Measurements from ENCODE around the gene ADD3.

ADD3 gene

DNA sequence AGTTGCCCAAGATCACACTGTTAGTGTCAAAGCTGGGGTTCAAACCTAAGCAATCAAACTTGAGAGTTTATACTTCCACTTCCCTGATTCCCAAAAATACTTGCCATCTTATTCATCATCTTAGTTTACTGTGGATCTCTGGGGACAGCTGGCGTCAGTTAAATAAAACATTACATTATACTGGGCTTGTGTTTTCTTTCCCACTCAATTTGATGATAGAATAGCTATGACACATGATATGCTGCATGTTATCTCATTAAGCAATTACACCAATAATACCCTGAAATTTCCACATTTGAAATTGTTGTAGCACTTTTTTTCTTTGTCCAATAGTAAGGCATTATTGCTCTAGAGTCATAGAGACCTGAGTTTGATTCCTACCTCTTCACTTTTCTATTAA is 136.7 kb downstream of the ADD3 start:
- no peak overlapping the region for H3K4me3 ChIP-seq (ENCODE audit: low read depth, low read length)
- TF ChIP-seq POLR2A (IDR thresholded peaks at IDR 0.05; ENCODE audit: extremely low read depth, insufficient read length) = no peak
- TF ChIP-seq MYC (IDR thresholded peaks at IDR 0.05; ENCODE audit: low read depth, low read length) = no peak
- TF ChIP-seq, protein P1, sequence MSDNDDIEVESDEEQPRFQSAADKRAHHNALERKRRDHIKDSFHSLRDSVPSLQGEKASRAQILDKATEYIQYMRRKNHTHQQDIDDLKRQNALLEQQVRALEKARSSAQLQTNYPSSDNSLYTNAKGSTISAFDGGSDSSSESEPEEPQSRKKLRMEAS (IDR thresholded peaks at IDR 0.05; ENCODE audit: low read depth, low read length) = no peak
- TF ChIP-seq, protein P2, sequence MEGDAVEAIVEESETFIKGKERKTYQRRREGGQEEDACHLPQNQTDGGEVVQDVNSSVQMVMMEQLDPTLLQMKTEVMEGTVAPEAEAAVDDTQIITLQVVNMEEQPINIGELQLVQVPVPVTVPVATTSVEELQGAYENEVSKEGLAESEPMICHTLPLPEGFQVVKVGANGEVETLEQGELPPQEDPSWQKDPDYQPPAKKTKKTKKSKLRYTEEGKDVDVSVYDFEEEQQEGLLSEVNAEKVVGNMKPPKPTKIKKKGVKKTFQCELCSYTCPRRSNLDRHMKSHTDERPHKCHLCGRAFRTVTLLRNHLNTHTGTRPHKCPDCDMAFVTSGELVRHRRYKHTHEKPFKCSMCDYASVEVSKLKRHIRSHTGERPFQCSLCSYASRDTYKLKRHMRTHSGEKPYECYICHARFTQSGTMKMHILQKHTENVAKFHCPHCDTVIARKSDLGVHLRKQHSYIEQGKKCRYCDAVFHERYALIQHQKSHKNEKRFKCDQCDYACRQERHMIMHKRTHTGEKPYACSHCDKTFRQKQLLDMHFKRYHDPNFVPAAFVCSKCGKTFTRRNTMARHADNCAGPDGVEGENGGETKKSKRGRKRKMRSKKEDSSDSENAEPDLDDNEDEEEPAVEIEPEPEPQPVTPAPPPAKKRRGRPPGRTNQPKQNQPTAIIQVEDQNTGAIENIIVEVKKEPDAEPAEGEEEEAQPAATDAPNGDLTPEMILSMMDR (IDR thresholded peaks at IDR 0.05; ENCODE audit: low read depth, low read length) = no peak
- DNase-seq (ENCODE audit: low read depth) = no peak

DNA sequence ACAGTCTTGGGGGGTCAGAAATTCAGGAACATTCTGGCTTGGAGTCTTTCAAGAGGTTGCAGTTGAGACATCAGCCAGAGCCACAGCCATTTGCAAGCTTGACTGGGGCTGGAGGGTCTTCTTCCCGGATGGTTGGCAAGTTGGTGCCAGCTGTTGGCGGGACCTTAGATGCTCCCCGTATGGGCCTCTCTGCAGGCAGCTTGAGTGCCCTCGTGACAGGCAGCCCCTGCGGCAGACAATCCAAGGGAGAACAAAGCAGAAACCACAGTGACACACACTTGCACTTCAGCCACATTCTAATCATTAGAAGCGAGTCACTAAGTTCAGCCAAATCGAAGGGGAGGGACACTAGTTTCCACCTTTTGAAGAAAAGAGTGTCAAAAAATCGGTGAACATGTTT is 140.2 kb downstream of the ADD3 start:
- no peak overlapping the region for H3K4me3 ChIP-seq (ENCODE audit: low read depth, low read length)
- TF ChIP-seq, protein P1 (IDR thresholded peaks at IDR 0.05; ENCODE audit: low read depth, low read length) = peak; percentile 56
- TF ChIP-seq, protein P2 (IDR thresholded peaks at IDR 0.05; ENCODE audit: low read depth, low read length) = no peak
- TF ChIP-seq MYC (IDR thresholded peaks at IDR 0.05; ENCODE audit: low read depth, low read length) = 0 out of 2 replicates have a peak, but pooled peaks have one; percentile 22
- peak; percentile 82 for DNase-seq (ENCODE audit: low read depth)

DNA sequence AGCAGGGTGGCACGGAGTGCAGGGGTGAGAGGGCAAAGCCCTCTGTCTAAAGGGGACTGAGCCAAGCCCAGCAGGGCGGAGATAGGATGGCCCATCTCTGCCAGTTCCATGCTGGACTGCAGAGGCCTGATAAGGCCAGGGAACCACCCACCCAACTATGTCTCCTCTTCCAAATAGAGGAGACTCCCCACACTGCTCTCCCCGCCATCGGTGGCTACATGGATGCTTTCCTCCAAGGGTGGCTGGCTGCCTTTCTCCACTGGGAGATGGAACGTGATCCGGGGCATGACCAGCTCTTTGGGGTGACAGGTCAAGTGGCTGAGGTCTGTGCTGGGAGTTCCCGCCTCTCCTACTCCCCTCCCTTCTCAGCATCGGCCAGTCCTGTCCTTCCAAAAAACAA is 141.5 kb downstream of the ADD3 start:
- DNase-seq (ENCODE audit: low read depth) = no peak
- TF ChIP-seq, protein P2 (IDR thresholded peaks at IDR 0.05; ENCODE audit: low read depth, low read length) = no peak
- TF ChIP-seq POLR2A (IDR thresholded peaks at IDR 0.05; ENCODE audit: extremely low read depth, insufficient read length) (no peak), MYC (IDR thresholded peaks at IDR 0.05; ENCODE audit: low read depth, low read length) (no peak)
- TF ChIP-seq, protein P1 (IDR thresholded peaks at IDR 0.05; ENCODE audit: low read depth, low read length) = no peak
- H3K4me3 ChIP-seq (ENCODE audit: low read depth, low read length) = no peak overlapping the region

DNA sequence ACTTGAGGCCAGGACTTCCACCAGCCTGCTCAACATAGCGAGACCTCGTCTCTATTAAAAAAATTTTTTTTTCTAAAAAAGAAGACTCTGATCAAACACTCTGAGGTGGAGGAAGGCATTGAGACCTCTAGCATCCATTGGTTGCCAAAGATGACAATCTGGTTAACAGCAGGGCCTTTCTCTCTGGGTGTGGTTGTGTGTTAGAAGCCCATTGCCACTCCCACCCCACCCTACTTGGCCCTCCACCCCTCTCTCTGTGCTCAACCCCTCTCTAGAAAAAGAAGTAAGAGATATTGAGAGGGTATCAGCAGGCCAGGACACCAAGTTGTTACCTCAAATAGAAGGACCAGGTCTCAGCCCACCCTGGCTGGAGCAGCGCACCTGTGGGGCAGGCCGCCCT is 142.3 kb downstream of the ADD3 start:
- H3K4me3 ChIP-seq (ENCODE audit: low read depth, low read length) = no peak overlapping the region
- TF ChIP-seq, protein P1 (IDR thresholded peaks at IDR 0.05; ENCODE audit: low read depth, low read length) = no peak
- no peak for DNase-seq (ENCODE audit: low read depth)

DNA sequence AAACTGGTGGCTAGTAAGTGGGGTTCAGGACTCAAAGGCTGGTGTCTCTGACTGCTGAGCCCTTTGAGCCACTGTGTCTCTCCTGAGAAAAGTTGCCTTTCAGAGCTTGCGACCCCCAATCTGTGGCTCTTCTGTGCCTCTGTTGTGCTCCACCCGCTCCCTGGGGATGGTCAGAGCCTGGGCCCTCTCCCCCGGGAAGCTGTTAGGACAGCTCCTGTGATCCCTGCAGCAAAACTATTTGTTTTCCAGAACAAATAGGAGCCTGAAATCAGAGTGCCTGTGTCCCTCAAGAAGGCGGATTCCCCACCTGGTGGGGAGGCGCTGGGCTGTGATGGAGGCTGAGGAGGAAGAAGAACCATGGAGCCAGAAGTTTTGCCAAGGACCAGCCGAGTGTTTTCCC is 143.2 kb downstream of the ADD3 start:
- DNase-seq (ENCODE audit: low read depth) = no peak
- TF ChIP-seq MYC (IDR thresholded peaks at IDR 0.05; ENCODE audit: low read depth, low read length) (no peak), POLR2A (IDR thresholded peaks at IDR 0.05; ENCODE audit: extremely low read depth, insufficient read length) (no peak)
- no peak overlapping the region for H3K4me3 ChIP-seq (ENCODE audit: low read depth, low read length)

DNA sequence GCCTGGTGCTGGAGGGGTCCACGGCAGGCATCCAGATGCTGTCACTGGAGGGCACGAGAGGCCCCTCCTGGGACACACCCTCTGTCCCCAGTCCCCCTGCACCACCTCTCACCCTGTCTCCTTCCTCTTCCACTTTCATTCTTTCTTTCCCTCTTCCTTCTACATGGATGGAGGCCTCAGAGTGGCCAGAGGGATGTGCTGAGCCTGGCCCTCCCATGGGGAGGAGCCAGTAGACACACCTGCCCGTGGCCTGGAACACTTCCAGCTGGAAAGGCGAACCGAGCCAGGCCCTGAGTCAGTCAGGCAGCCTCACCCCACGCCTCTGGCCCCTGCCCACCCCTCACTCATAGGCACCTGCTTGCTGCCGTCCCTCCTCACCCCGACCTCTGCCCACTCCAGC is 143.7 kb downstream of the ADD3 start:
- no peak overlapping the region for H3K4me3 ChIP-seq (ENCODE audit: low read depth, low read length)
- no peak for DNase-seq (ENCODE audit: low read depth)
- no peak for TF ChIP-seq POLR2A (IDR thresholded peaks at IDR 0.05; ENCODE audit: extremely low read depth, insufficient read length)

DNA sequence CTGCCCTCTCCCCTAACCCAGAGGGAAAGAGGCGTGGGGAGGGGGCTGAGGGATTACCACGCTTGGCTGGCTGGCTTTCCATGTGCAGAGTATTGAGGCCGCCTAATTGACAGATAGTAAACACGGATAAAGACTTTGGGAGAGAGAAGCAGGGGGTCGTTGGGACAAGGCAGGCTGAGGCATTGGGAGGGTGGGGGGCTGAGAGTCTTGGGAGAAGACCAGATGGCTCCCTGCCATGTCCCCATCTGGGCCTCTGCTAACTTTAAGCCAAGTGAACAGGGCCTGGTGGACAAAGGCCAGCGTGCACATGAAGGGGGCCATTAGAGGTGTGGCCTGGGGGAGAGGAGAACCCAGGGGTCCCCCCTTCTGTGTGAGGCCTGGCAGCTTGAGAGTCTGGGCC is 144.2 kb downstream of the ADD3 start:
- DNase-seq (ENCODE audit: low read depth) = no peak
- TF ChIP-seq, protein P2 (IDR thresholded peaks at IDR 0.05; ENCODE audit: low read depth, low read length) = no peak
- TF ChIP-seq, protein P1 (IDR thresholded peaks at IDR 0.05; ENCODE audit: low read depth, low read length) = no peak
- TF ChIP-seq MYC (IDR thresholded peaks at IDR 0.05; ENCODE audit: low read depth, low read length) = no peak
- no peak for TF ChIP-seq POLR2A (IDR thresholded peaks at IDR 0.05; ENCODE audit: extremely low read depth, insufficient read length)

More for the DNA sequence above, 144.2 kb downstream of the ADD3 start:
- H3K4me3 ChIP-seq (ENCODE audit: low read depth, low read length) = no peak overlapping the region

Measured in NB4 (cell line).